CD14-positive monocyte (primary cell): ENCODE measurements around the gene UBP1. TPM values are rescaled to one million over a fixed set of nuclear protein-coding genes. Genes with fewer than 3 reads are reported as not detected.

Experiments
- DNase-seq, 3 donors: peaks; one replicate each; pipeline ENCODE4 v3.0.0-alpha.2; 2011 to 2022
- H2AFZ ChIP-seq: 2 replicates; pipeline ENCODE4 v1.6.0; 2012; ENCODE audit warnings: mild to moderate bottlenecking, low read depth, low read length, inconsistent platforms; ENCODE audit not compliant: insufficient read depth, poor library complexity, severe bottlenecking
- H3K27ac ChIP-seq, 2 donors: 1 replicate in 1 of 2; 2 replicates in 1 of 2; pipeline ENCODE4 v1.5.1; 2012 to 2013; ENCODE audit warnings: low read length in 2 of 2, control low read depth in 1 of 2, inconsistent platforms in 1 of 2, low read depth in 1 of 2, mild to moderate bottlenecking in 1 of 2
- H3K27me3 ChIP-seq, 2 donors: one replicate each; pipeline versions ENCODE4 v1.6.0 to v1.6.1; 2011 to 2013; ENCODE audit warnings: low read length in 2 of 2; ENCODE audit not compliant: control insufficient read depth in 2 of 2, insufficient read depth in 2 of 2
- H3K36me3 ChIP-seq, 2 donors: replicated peaks in 1 of 2; 1 replicate in 1 of 2; 2 replicates in 1 of 2; pipeline versions ENCODE4 v1.5.1 to v1.6.1; 2012 to 2013; ENCODE audit warnings: low read length in 2 of 2, control low read depth in 1 of 2, inconsistent platforms in 1 of 2, mild to moderate bottlenecking in 1 of 2; ENCODE audit not compliant: insufficient read depth in 2 of 2, control insufficient read depth in 1 of 2
- H3K4me1 ChIP-seq, 2 donors: 1 replicate in 1 of 2; 2 replicates in 1 of 2; pipeline versions ENCODE4 v1.5.1 to v1.6.1; 2012 to 2013; ENCODE audit warnings: low read length in 2 of 2, control low read depth in 1 of 2, inconsistent platforms in 1 of 2, mild to moderate bottlenecking in 1 of 2, moderate library complexity in 1 of 2; ENCODE audit not compliant: insufficient read depth in 2 of 2, control insufficient read depth in 1 of 2
- H3K4me2 ChIP-seq: replicated peaks from 2 replicates; pipeline ENCODE3; 2012; ENCODE audit warnings: low read length, moderate library complexity, mild to moderate bottlenecking; ENCODE audit not compliant: poor library complexity, severe bottlenecking; ENCODE audit errors: extremely low read depth
- H3K4me3 ChIP-seq, 3 experiments: fragments of 200-600 bp in 1 of 3; sonication (generic) in 1 of 3; replicated peaks in 1 of 3; 1 replicate in 2 of 3; 2 replicates in 1 of 3; pipeline ENCODE4 v1.5.1; 2011 to 2013; ENCODE audit warnings: low read length in 3 of 3, mild to moderate bottlenecking in 3 of 3, control low read depth in 2 of 3, low read depth in 2 of 3, inconsistent platforms in 1 of 3, moderate library complexity in 1 of 3
- H3K79me2 ChIP-seq: 2 replicates; pipeline ENCODE4 v1.6.0; 2012; ENCODE audit warnings: mild to moderate bottlenecking, control low read depth, inconsistent platforms, low read length, moderate library complexity; ENCODE audit not compliant: insufficient read depth
- H3K9ac ChIP-seq: 2 replicates; pipeline ENCODE4 v1.6.0; 2017; ENCODE audit warnings: low read length, mild to moderate bottlenecking; ENCODE audit not compliant: insufficient read depth, poor library complexity, severe bottlenecking
- H3K9me3 ChIP-seq, 2 donors: replicated peaks in 1 of 2; 1 replicate in 1 of 2; 2 replicates in 1 of 2; pipeline versions ENCODE4 v1.5.1 to v1.6.1; 2012 to 2013; ENCODE audit warnings: low read length in 2 of 2, control low read depth in 1 of 2; ENCODE audit not compliant: control insufficient read depth in 1 of 2, insufficient read depth in 1 of 2
- H4K20me1 ChIP-seq: 2 replicates; pipeline ENCODE4 v1.6.0; 2012; ENCODE audit warnings: mild to moderate bottlenecking, low read length, control low read depth, moderate library complexity; ENCODE audit not compliant: insufficient read depth
- H3K27ac Mint-ChIP-seq, 7 donors: one replicate each; pipeline ENCODE4 v1.8.0; 2020; ENCODE audit warnings: mild to moderate bottlenecking in 7 of 7, mixed read lengths in 7 of 7, moderate library complexity in 6 of 7, inconsistent platforms in 2 of 7
- H3K27me3 Mint-ChIP-seq, 3 donors: one replicate each; pipeline ENCODE4 v1.8.0; 2021 to 2022; ENCODE audit warnings: low read depth in 3 of 3, mild to moderate bottlenecking in 3 of 3, mixed read lengths in 3 of 3, moderate library complexity in 3 of 3, inconsistent platforms in 1 of 3
- H3K36me3 Mint-ChIP-seq, 2 donors: one replicate each; pipeline ENCODE4 v1.8.0; 2020; ENCODE audit warnings: mixed read lengths in 2 of 2, inconsistent platforms in 1 of 2, mild to moderate bottlenecking in 1 of 2
- H3K4me1 Mint-ChIP-seq: one replicate; pipeline ENCODE4 v1.8.0; 2020; ENCODE audit warnings: mild to moderate bottlenecking, mixed read lengths
- H3K4me3 Mint-ChIP-seq, 2 donors: one replicate each; pipeline ENCODE4 v1.8.0; 2020; ENCODE audit warnings: mild to moderate bottlenecking in 2 of 2, mixed read lengths in 2 of 2, moderate library complexity in 1 of 2
- H3K9me3 Mint-ChIP-seq, 7 donors: one replicate each; pipeline ENCODE4 v1.8.0; 2020 to 2022; ENCODE audit warnings: mixed read lengths in 7 of 7, mild to moderate bottlenecking in 6 of 7, moderate library complexity in 6 of 7, inconsistent platforms in 2 of 7
- WGBS: methylation state at CpG from one replicate; pipeline ENCODE4 v1.1.5; 2013; ENCODE audit warnings: missing lambda C conversion rate; ENCODE audit not compliant: insufficient coverage; 5-methylcytosine and 5-hydroxymethylcytosine counted together
- intact Hi-C, 2 donors: fragments of 100-400 bp; cut with micrococcal nuclease; formaldehyde crosslinking; loops; one replicate each; pipeline versions ENCODE4 v1.15.0 to v1.15.1; 2023
- polyA plus RNA-seq, 3 donors: library from polyadenylated mRNA; depleted of rRNA in 1 of 3; unstranded in 2 of 3; stranded (reverse) in 1 of 3; fragments of 300-500 nt in 2 of 3; fragments of >200 nt in 1 of 3; fragmentation: Illumina TruSeq in 2 of 3; gene quantifications; 1 replicate in 2 of 3; 2 replicates in 1 of 3; pipeline ENCODE4 v1.2.3, GENCODE V29; 2012 to 2021
- TF ChIP-seq, protein P1 (sequence below): fragments of 200-600 bp; IDR thresholded peaks from one replicate; pipeline ENCODE4 v1.8.0; 2022; ENCODE audit warnings: antibody characterized with exemption, mild to moderate bottlenecking

The UBP1 gene
- polyA plus RNA-seq, 3 donors: 7.8 to 72.4 (median 8.8) TPM

DNA sequence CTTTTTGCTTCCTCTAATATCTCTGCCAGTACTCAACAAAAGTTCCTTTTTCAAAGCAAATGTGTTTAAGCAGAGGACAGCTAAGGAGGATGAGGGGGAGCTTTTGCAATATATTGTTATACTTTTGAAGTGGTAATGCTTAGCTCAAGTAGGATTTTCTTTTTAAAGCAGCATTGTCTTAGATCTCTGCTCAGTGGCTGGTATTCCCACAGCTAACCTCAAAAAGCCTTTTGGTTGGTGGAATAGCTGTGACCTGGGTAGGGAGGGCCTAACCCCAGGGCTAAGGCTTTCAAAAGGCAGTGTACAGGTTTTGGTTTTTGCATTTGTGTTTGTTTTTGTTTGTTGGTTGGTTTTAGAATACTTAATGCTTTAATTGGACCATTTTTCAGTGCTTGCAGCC is 76.1 kb downstream of the UBP1 start:
- Histone ChIP-seq H3K79me2 (no peaks in the 10 kb centered on the region), H3K4me1 (no peaks in the 10 kb centered on the region), H3K27ac (no peak overlapping the region), H3K9ac (no peak overlapping the region), H3K4me3 (no peak overlapping the region), H3K36me3 (no peaks in the 10 kb centered on the region), H4K20me1 (no peaks in the 10 kb centered on the region), H3K4me2 (no peak overlapping the region), H3K27me3 (no peaks in the 10 kb centered on the region), H3K9me3 (no peaks in the 10 kb centered on the region), H2AFZ (no peak overlapping the region)
- no peak overlapping the region for H3K4me3 Mint-ChIP-seq
- H3K27ac Mint-ChIP-seq: no peak overlapping the region
- intact Hi-C loops: no loop called here
- H3K4me1 Mint-ChIP-seq: no peaks in the 10 kb centered on the region
- DNase-seq: no peak
- no peaks in the 10 kb centered on the region for H3K9me3 Mint-ChIP-seq
- TF ChIP-seq, protein P1, sequence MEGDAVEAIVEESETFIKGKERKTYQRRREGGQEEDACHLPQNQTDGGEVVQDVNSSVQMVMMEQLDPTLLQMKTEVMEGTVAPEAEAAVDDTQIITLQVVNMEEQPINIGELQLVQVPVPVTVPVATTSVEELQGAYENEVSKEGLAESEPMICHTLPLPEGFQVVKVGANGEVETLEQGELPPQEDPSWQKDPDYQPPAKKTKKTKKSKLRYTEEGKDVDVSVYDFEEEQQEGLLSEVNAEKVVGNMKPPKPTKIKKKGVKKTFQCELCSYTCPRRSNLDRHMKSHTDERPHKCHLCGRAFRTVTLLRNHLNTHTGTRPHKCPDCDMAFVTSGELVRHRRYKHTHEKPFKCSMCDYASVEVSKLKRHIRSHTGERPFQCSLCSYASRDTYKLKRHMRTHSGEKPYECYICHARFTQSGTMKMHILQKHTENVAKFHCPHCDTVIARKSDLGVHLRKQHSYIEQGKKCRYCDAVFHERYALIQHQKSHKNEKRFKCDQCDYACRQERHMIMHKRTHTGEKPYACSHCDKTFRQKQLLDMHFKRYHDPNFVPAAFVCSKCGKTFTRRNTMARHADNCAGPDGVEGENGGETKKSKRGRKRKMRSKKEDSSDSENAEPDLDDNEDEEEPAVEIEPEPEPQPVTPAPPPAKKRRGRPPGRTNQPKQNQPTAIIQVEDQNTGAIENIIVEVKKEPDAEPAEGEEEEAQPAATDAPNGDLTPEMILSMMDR: no peak
- H3K36me3 Mint-ChIP-seq: no peaks in the 10 kb centered on the region
- H3K27me3 Mint-ChIP-seq: peaks cover 0 to 5% (median 1%) of the 10 kb centered on the region in 3 donors

DNA sequence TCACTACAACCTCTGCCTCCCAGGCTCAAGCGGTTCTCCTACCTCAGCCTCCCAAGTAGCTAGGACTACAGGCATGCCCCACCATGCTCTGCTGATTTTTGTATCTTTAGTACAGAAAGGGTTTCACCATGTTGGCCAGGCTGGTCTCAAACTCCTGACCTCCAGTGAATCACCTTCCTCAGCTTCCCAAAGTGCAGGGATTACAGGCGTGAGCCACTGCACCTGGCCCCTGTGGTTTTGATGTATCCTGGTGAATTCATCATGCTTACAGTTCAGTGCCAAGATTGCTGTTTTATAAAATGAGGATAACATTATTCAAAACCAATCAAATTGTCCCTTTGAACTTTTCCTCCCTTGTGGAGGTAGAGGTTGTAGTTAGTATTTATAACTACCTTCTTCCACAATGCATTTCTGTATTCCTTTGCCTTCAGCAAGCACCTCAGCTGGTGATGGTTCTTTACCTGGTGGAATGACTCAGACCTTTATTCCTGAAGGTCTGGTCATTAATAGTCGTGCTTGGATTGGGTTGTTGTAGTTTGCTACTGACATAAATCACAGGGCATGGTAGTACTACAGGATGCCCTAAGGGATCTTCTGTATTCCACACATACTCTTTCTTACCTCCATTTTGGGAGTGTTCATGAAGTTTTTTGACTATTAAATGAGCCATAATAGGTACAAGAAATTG is 76.9 kb downstream of the UBP1 start:
- Mint-ChIP-seq H3K9me3 (no peaks in the 10 kb centered on the region), H3K27me3 (peaks cover 0 to 1% (median 1%) of the 10 kb centered on the region in 3 donors), H3K27ac (no peak overlapping the region), H3K4me3 (no peak overlapping the region), H3K4me1 (no peaks in the 10 kb centered on the region), H3K36me3 (no peaks in the 10 kb centered on the region)
- H3K27me3 ChIP-seq: no peaks in the 10 kb centered on the region
- H3K4me3 ChIP-seq: no peak overlapping the region
- H3K9me3 ChIP-seq: no peaks in the 10 kb centered on the region
- H3K4me1 ChIP-seq: no peaks in the 10 kb centered on the region
- intact Hi-C loops: no loop called here
- H2AFZ ChIP-seq: no peak overlapping the region
- H3K79me2 ChIP-seq: no peaks in the 10 kb centered on the region
- H3K27ac ChIP-seq: no peak overlapping the region
- DNase-seq: no peak
- H3K36me3 ChIP-seq: no peaks in the 10 kb centered on the region
- H3K4me2 ChIP-seq: no peak overlapping the region
- 100% methylated on average over 1 of the region's 3 CpGs for WGBS
- no peaks in the 10 kb centered on the region for H4K20me1 ChIP-seq
- no peak overlapping the region for H3K9ac ChIP-seq
- TF ChIP-seq, protein P1: no peak
